ENCODE measurements around the gene VCAM1.
"Not testable (repeated sequence)": the region's sequence is repeated elsewhere in the genome, so short reads cannot be mapped to it uniquely, and the experiment has no call there.

VCAM1 gene

DNA sequence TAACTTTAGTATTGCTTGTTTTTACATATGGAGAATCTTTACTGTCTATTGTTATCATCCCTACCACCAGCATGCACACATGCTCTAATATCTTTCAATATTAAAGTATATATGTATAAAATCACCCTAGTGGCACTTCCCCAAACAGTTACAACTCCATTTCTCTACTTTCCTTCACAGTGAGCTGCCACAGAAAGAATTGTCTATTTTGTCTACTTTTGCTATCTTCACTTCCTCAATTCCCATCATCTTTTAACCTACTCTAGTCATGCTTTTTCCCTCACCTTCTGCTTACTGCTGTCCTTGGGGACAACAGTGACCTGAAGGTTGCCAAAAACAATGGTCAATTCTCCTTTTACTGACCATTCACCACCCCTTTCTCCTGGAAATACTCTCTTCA, 59.2 kb downstream of the VCAM1 start:
- TF ChIP-seq CTCF (IDR thresholded peaks at IDR 0.05), result no peak
- Histone ChIP-seq H3K9me3 (no peaks in the 10 kb centered on the region), H3K4me3 (no peak overlapping the region), H3K36me3 (no peaks in the 10 kb centered on the region), H3K4me1 (no peaks in the 10 kb centered on the region), H3K27me3 (no peaks in the 10 kb centered on the region), H3K27ac (no peak overlapping the region)
- no peak for DNase-seq
- intact Hi-C loops (cut with DNase I; ENCODE audit: low total_unique reads), result no loop called here

DNA sequence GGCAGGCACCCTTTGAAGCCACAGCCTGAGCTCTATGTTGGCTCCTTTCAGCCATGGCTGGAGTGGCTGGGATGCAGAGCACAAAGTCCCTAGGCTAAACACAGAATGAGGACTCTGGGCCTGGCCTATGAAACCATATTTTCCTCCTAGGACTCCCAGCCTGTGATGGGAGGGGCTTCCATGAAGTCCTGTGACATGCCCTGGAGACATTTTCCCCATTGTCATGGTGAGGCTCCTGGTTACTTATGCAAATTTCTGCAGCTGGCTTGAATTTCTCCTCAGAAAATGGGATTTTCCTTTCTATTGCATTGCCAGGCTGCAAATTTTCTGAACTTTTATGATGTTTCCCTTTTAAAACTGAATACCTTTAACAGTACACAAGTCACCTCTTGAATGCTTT, 61.3 kb downstream of the VCAM1 start:
- Histone ChIP-seq H3K9me3 (no peaks in the 10 kb centered on the region), H3K27ac (no peak overlapping the region), H3K4me1 (no peaks in the 10 kb centered on the region), H3K4me3 (no peak overlapping the region), H3K36me3 (no peaks in the 10 kb centered on the region), H3K27me3 (no peaks in the 10 kb centered on the region)
- no peak for DNase-seq
- intact Hi-C loops (cut with DNase I; ENCODE audit: low total_unique reads), result no loop called here
- TF ChIP-seq CTCF (IDR thresholded peaks at IDR 0.05), result no peak

GRCh38 chr1:100781728-100782127, 62.2 kb downstream of the VCAM1 start:
- H3K9me3 ChIP-seq; intact Hi-C loops (cut with DNase I; ENCODE audit: low total_unique reads); H3K27ac ChIP-seq; H3K4me3 ChIP-seq; H3K4me1 ChIP-seq; DNase-seq; H3K27me3 ChIP-seq; H3K36me3 ChIP-seq: not testable (repeated sequence)

- Histone ChIP-seq H3K27ac (no peak overlapping the region), H3K27me3 (no peaks in the 10 kb centered on the region), H3K9me3 (no peaks in the 10 kb centered on the region), H3K4me1 (no peaks in the 10 kb centered on the region), H3K4me3 (no peak overlapping the region), H3K36me3 (no peaks in the 10 kb centered on the region)
- intact Hi-C loops (cut with DNase I; ENCODE audit: low total_unique reads), result no loop called here
- DNase-seq, result no peak
- TF ChIP-seq CTCF (IDR thresholded peaks at IDR 0.05), result no peak
Observed at GRCh38 chr1:100782473-100783039, 63.0 kb downstream of the VCAM1 start.

GRCh38 chr1:100785470-100786052, 66.0 kb downstream of the VCAM1 start:
- no peak overlapping the region for H3K27ac ChIP-seq
- no peaks in the 10 kb centered on the region for H3K27me3 ChIP-seq
- DNase-seq, result no peak
- intact Hi-C loops (cut with DNase I; ENCODE audit: low total_unique reads), result no loop called here
- no peaks in the 10 kb centered on the region for H3K36me3 ChIP-seq
- no peak overlapping the region for H3K4me3 ChIP-seq
- no peaks in the 10 kb centered on the region for H3K4me1 ChIP-seq
- no peak for TF ChIP-seq CTCF (IDR thresholded peaks at IDR 0.05)
- H3K9me3 ChIP-seq, result no peaks in the 10 kb centered on the region

GRCh38 chr1:100786870-100787269, 67.3 kb downstream of the VCAM1 start:
- no peak for DNase-seq
- intact Hi-C loops (cut with DNase I; ENCODE audit: low total_unique reads), result no loop called here
- Histone ChIP-seq H3K4me3 (no peak overlapping the region), H3K27me3 (no peaks in the 10 kb centered on the region), H3K9me3 (no peaks in the 10 kb centered on the region), H3K27ac (no peak overlapping the region), H3K4me1 (no peaks in the 10 kb centered on the region), H3K36me3 (no peaks in the 10 kb centered on the region)
- no peak for TF ChIP-seq CTCF (IDR thresholded peaks at IDR 0.05)

Data from tibial artery (tissue), 4 donors.